Dedifferentiated amniotic fluid mesenchymal stem cell (primary cell): ENCODE measurements around the gene MCEMP1.
A peak's percentile ranks its signal among the peaks of the same experiment; 100 is the strongest.
"Not testable (repeated sequence)": the region's sequence is repeated elsewhere in the genome, so short reads cannot be mapped to it uniquely, and the experiment has no call there.

Experiments
- DNase-seq: peaks from one replicate; pipeline ENCODE4 v3.0.0-alpha.2; 2016; ENCODE audit errors: extremely low spot score

The MCEMP1 gene

DNA sequence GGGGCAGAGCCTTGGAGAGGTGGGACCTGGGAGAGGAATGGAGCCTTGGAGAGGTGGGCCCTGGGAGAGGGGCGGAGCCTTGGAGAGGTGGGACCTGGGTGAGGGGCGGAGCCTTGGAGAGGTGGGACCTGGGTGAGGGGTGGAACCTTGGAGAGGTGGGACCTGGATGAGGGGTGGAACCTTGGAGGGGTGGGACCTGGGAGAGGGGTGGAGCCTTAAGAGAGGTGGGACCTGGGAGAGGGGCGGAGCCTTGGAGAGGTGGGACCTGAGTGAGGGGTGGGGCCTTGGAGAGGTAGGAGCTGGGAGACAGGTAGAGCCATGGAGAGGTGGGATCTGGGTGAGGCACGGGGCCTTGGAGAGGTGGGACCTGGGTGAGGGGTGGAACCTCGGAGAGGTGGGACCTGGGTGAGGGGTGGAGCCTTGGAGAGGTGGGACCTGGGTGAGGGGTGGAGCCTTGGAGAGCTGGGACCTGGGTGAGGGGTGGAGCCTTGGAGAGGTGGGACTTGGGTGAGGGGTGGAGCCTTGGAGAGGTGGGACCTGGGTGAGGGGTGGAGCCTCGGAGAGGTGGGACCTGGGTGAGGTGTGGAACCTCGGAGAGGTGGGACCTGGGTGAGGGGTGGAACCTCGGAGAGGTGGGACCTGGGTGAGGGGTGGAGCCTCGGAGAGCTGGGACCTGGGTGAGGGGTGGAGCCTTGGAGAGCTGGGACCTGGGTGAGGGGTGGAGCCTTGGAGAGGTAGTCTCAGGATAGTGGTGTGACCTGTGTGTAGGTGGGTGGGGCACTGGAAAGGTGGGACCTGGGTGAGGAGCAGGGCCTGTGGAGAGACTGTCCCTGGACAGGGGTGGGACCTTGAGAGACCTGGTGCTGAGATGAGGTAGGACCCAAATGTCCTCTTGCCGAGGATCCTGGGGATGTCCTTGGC is 33.0 kb upstream of the MCEMP1 start:
- DNase-seq = not testable (repeated sequence)

DNA sequence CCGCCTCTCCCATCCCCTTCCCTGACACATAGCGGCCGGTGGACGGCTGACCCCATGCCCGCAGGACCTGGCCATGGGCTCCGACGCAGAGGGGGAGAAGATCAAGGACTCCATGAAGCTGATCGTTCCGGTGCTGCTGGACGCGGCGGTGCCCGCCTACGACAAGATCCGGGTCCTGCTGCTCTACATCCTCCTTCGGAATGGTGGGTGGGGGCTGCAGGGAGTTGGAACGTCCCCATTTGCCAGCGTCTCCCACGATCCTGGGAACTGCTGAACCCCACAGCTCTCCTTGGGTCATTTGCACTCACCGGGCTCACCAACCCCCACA is 32.4 kb upstream of the MCEMP1 start:
- DNase-seq = no peak

GRCh38 chr19:7645163-7645562 is 31.7 kb upstream of the MCEMP1 start:
- DNase-seq = no peak

DNA sequence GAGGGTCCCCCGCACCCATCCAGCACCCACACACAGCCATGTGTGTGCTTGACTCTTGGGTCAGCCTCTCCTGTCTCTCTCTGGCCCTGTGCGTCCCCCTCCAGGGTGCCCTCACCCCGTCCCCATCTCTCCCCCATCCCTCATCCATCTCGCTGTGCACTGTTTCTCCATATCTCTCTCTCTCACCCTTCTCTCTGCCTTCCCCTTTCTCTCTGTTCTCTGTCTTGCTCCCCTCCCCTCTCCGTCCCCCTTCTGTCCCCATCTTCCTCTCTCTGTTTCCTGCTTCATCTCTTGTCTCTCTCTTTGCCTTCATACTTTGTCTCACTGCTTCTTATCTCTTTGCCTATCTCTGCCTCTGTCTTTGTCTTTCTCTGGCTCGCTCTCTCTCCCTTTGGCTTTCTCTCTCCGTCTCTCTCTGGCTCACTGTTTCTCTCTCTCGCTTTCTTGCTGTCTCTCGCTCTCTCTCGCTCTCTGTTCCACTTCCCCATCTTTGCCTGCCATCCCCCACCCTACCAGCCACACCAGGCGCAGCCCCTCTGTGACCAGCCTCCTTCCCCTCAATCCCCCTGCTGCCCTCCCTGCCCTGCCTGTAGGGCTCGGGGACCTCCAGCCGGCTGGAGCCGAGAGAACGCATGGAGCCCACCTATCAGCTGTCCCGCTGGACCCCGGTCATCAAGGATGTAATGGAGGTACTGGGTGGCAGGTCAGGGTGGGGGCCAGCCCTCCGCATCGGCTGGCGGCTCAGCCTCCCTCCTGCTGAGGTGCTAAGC is 31.0 kb upstream of the MCEMP1 start:
- no peak for DNase-seq

- no peak for DNase-seq
Measured at GRCh38 chr19:7646426-7646700, 30.5 kb upstream of the MCEMP1 start.

- no peak for DNase-seq
Measured at GRCh38 chr19:7647156-7647555, 29.7 kb upstream of the MCEMP1 start.

- no peak for DNase-seq
Measured at GRCh38 chr19:7648265-7649014, 28.4 kb upstream of the MCEMP1 start.

- no peak for DNase-seq
Measured at GRCh38 chr19:7650148-7650547, 26.7 kb upstream of the MCEMP1 start.

- peak; percentile 57 for DNase-seq
Measured at GRCh38 chr19:7652061-7652641, 24.7 kb upstream of the MCEMP1 start.

- peak; percentile 18 for DNase-seq
Measured at GRCh38 chr19:7654401-7654800, 22.5 kb upstream of the MCEMP1 start.

- no peak for DNase-seq
Measured at GRCh38 chr19:7655581-7655980, 21.3 kb upstream of the MCEMP1 start.

DNA sequence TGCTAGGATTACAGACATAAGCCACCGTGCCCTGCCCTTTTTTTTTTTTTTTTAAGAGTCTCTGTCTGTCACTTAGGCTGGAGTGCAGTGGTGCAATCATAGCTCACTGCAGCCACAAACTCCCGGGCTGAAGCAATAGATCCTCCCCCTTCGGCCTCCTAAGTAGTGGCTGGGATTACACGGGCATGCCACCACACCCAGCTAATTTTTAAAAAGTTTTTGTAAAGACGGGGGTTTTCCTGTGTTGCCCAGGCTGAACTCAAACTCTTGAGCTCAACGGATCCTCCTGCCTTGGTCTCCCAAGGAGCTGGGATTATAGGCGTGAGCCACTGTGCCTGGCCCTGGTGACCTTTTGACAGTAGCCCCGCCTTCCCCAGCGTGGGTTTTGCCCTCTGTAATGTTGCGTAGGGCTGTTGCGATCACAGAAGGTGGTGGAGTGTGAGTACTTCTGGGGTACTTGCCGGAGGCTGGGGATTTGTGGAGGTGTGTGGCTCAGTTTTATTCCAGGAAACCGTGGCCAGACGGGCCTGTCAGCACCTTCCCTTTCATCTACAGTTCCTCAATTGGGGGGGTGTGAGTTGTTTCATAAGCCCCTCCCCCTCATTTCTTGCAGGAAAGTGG is 19.6 kb upstream of the MCEMP1 start:
- DNase-seq = no peak

- DNase-seq = no peak
Measured at GRCh38 chr19:7658219-7658686, 18.6 kb upstream of the MCEMP1 start.

DNA sequence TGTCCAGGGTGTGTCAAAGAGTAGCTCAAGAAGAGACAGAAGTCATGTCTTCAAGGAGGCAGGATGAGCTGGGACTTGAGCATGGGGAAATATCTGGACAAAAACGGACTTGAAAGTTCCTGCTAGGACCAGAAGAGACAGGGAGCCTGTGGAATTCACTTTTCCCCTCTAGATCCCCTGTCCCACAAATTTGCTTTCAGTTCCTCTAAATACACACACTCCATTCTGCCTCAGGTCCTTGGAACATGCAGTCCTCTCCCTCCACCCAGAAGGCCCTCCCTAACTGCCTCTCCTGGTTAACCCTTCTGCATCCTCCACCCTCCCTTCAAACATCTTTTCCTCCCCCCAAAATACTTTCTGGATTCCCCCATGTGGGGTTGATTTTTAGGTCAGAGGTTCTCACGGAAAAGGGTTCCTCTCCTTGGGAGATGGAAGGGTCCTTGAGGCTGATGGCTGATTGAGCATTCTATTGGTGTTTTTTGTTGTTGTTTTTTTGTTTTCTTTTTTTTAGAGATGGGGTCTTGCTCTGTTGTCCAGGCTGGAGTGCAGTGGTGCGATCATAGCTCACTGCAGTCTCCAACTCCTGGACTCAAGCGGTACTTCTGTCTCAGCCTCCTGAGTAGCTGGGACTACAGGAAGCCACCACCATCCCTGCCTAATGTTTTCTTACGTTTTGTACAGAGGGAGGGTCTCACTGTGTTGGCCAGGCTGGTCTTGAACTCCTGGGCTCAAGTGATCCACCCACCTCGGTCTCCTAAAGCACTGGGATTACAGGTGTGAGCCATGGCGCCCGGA is 14.9 kb upstream of the MCEMP1 start:
- DNase-seq = no peak

- DNase-seq = no peak
Measured at GRCh38 chr19:7662657-7663056, 14.2 kb upstream of the MCEMP1 start.

GRCh38 chr19:7663706-7664105 is 13.2 kb upstream of the MCEMP1 start:
- no peak for DNase-seq

DNA sequence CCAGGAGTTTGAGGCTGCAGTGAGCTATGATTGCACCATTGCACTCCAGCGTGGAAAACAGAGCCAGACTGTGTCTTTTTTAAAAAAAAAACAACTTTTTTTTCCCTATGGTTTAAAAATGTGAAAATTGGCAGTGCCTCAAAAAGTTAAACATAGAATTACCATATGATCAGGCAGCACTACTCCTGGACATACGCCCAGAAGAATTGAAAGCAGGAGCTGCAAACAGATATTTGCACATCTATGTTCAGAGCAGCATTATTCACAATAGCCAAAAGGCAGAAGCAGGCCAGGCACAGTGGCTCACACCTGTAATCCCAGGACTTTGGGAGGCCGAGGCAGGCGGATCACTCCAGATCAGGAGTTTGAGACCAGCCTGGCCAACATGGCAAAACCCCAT is 11.8 kb upstream of the MCEMP1 start:
- peak; percentile 76 for DNase-seq

DNA sequence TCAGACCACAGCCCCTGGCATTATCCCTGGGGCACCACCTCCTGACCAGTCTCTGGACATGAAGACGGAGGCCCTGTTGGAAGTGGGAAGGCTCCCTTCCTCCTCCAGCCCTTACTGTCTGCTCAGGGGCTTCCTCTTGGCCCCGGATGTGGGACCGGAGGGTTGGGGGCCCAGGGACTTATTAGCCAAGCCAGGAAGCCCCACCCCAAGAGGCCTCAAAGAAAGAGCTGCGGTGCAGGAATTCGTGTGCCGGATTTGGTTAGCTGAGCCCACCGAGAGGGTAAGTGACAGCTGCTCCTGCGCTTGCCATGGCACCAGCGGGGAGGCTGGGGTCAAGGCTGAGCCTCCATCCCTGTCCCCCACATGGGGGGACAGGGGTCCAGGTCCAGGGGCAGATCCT is 8.0 kb upstream of the MCEMP1 start, which contains the start of gene RETN:
RETN (plus strand) TSS at position 208 of the 400 bp plus-strand sequence. CDS start 278 bp downstream, outside the sequence.
- DNase-seq = no peak

GRCh38 chr19:7669641-7670040 is 7.2 kb upstream of the MCEMP1 start:
- no peak for DNase-seq

DNA sequence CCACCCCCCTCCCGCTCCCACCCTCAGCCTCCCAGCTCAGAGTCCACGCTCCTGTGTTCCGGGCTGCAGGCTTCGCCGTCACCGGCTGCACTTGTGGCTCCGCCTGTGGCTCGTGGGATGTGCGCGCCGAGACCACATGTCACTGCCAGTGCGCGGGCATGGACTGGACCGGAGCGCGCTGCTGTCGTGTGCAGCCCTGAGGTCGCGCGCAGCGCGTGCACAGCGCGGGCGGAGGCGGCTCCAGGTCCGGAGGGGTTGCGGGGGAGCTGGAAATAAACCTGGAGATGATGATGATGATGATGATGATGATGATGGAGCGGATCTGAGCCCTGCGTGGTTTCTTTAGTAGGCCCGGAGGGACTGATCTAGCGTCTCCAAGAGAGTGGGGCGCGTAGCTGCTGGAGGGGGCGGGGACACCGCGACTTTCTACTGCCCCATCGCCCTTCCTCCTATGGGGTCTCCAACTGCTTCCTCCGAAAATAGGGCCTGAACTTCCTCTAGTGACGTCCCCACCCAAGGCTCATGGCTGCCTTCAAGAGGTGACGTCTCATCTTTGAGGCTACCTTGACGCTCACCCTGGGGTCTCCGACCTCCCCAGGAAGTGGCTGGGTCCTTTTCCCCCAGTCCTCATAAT is 6.6 kb upstream of the MCEMP1 start:
- DNase-seq = no peak
